Measurements from ENCODE around the gene SHMT2. TPM values are rescaled to one million over a fixed set of nuclear protein-coding genes. Genes with fewer than 3 reads are reported as not detected.

SHMT2 gene
- total RNA-seq, 1 experiment from 2014 or later: 421 TPM

GRCh38 chr12:57219205-57219992 lies 10.1 kb upstream of the SHMT2 start:
- Mint-ChIP-seq H3K27me3 (ENCODE audit: insufficient read depth, unreplicated experiment) (peaks cover 70% of the 10 kb centered on the region), H3K4me1 (ENCODE audit: insufficient read depth, unreplicated experiment) (peaks cover 34% of the 10 kb centered on the region), H3K4me3 (ENCODE audit: unreplicated experiment) (no peak overlapping the region), H3K9me3 (ENCODE audit: unreplicated experiment) (no peaks in the 10 kb centered on the region), H3K27ac (ENCODE audit: low read depth, unreplicated experiment) (no peak overlapping the region), H3K36me3 (ENCODE audit: insufficient read depth, unreplicated experiment) (no peaks in the 10 kb centered on the region)
- no peak for TF ChIP-seq CTCF (IDR thresholded peaks at IDR 0.05; ENCODE audit: unreplicated experiment)
- ChIA-PET POLR2A (interaction anchor here (0.6 to 0.7 kb wide), 2 partner anchors 10 to 290 kb away, joined by 3 read pairs; partner anchors contain the start of gene SHMT2), CTCF (interaction anchor here (0.6 to 1.8 kb wide), 4 partner anchors 10 to 24 kb away, joined by 3 to 6 read pairs (median 5); partner anchors contain the start of gene SHMT2)
- no peak for DNase-seq (ENCODE audit: unreplicated experiment)
- BruUV-seq (replicated peaks): no TSS peak
- intact Hi-C loops (cut with micrococcal nuclease): no loop called here

- POLR2A ChIA-PET: interaction anchor here (0.7 kb wide), 1 partner anchor 290 kb away, joined by 3 read pairs; no protein-coding TSS in a partner anchor
- Mint-ChIP-seq H3K4me1 (ENCODE audit: insufficient read depth, unreplicated experiment) (peaks cover 33% of the 10 kb centered on the region), H3K4me3 (ENCODE audit: unreplicated experiment) (no peak overlapping the region), H3K27me3 (ENCODE audit: insufficient read depth, unreplicated experiment) (peaks cover 63% of the 10 kb centered on the region), H3K9me3 (ENCODE audit: unreplicated experiment) (no peaks in the 10 kb centered on the region), H3K27ac (ENCODE audit: low read depth, unreplicated experiment) (no peak overlapping the region), H3K36me3 (ENCODE audit: insufficient read depth, unreplicated experiment) (no peaks in the 10 kb centered on the region)
- DNase-seq (ENCODE audit: unreplicated experiment): no peak
- intact Hi-C loops (cut with micrococcal nuclease): no loop called here
- CTCF ChIA-PET: interaction anchor here (1.1 kb wide), 1 partner anchor 9 kb away, joined by 6 read pairs; the partner anchor contains the start of gene SHMT2
- TF ChIP-seq CTCF (IDR thresholded peaks at IDR 0.05; ENCODE audit: unreplicated experiment): no peak
- BruUV-seq (replicated peaks): no TSS peak
Observed at GRCh38 chr12:57219993-57220754, 9.3 kb upstream of the SHMT2 start.

DNA sequence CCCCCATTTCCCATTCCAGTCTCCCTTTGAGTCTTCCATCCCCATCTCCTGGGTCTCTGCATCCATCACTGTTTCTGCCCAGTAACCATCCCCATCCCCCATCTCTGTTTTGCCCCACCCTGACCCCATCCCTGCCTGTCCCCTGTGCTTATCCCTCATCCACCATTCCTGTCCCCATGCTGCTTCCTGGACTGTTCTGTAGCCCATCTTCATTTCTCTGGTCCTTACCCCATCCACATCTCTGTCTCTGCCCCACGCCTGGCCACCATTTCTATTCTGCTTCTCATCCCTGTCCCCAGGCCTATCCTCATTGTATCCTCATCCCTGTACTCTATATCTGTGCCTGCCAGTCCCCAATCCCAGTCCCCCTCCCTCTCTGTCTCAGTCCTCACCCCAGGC lies 8.7 kb upstream of the SHMT2 start:
- H3K9me3 Mint-ChIP-seq (ENCODE audit: unreplicated experiment): no peaks in the 10 kb centered on the region
- ChIA-PET POLR2A (no interaction called here), CTCF (no interaction called here)
- TF ChIP-seq CTCF (IDR thresholded peaks at IDR 0.05; ENCODE audit: unreplicated experiment): no peak
- no peak for DNase-seq (ENCODE audit: unreplicated experiment)
- H3K4me3 Mint-ChIP-seq (ENCODE audit: unreplicated experiment): no peak overlapping the region
- no TSS peak for BruUV-seq (replicated peaks)
- no peaks in the 10 kb centered on the region for H3K36me3 Mint-ChIP-seq (ENCODE audit: insufficient read depth, unreplicated experiment)
- intact Hi-C loops (cut with micrococcal nuclease): no loop called here
- H3K27me3 Mint-ChIP-seq (ENCODE audit: insufficient read depth, unreplicated experiment): peaks cover 57% of the 10 kb centered on the region
- no peak overlapping the region for H3K27ac Mint-ChIP-seq (ENCODE audit: low read depth, unreplicated experiment)
- peaks cover 27% of the 10 kb centered on the region for H3K4me1 Mint-ChIP-seq (ENCODE audit: insufficient read depth, unreplicated experiment)
